Measurements from ENCODE around the gene TC2N.
"Not testable (repeated sequence)": the region's sequence is repeated elsewhere in the genome, so short reads cannot be mapped to it uniquely, and the experiment has no call there.

Gene TC2N

GRCh38 chr14:91903070-91903469, 35.7 kb upstream of the TC2N start:
- TF ChIP-seq, protein P1, sequence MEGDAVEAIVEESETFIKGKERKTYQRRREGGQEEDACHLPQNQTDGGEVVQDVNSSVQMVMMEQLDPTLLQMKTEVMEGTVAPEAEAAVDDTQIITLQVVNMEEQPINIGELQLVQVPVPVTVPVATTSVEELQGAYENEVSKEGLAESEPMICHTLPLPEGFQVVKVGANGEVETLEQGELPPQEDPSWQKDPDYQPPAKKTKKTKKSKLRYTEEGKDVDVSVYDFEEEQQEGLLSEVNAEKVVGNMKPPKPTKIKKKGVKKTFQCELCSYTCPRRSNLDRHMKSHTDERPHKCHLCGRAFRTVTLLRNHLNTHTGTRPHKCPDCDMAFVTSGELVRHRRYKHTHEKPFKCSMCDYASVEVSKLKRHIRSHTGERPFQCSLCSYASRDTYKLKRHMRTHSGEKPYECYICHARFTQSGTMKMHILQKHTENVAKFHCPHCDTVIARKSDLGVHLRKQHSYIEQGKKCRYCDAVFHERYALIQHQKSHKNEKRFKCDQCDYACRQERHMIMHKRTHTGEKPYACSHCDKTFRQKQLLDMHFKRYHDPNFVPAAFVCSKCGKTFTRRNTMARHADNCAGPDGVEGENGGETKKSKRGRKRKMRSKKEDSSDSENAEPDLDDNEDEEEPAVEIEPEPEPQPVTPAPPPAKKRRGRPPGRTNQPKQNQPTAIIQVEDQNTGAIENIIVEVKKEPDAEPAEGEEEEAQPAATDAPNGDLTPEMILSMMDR (conservative IDR thresholded peaks at IDR 0.05): no peak
- no peak overlapping the region for H3K27ac ChIP-seq

DNA sequence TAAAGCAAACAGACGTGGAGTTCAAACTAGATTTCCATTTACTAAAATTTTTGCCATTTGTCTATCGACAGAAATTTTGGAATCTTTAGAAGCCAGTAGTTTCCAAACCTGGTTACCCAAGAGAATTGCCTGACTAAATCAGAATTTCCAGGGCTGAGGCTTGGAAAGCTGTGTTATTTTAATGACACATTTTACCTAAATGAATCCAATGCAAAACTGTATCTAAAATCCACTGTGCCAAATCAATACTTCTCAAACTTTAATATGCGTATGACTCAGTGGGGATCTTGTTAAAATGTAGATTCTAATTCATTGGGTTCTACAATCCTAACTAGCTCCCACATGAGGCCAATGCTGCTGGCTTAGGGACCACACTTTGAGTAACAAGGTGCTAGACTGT, 35.0 kb upstream of the TC2N start:
- TF ChIP-seq, protein P1 (conservative IDR thresholded peaks at IDR 0.05): no peak
- no peak overlapping the region for H3K27ac ChIP-seq

GRCh38 chr14:91901449-91902226, 34.3 kb upstream of the TC2N start:
- no peak overlapping the region for H3K27ac ChIP-seq

GRCh38 chr14:91899806-91900205, 32.5 kb upstream of the TC2N start:
- TF ChIP-seq, protein P1 (conservative IDR thresholded peaks at IDR 0.05): no peak
- no peak overlapping the region for H3K27ac ChIP-seq

More at GRCh38 chr14:91901449-91902226, 34.3 kb upstream of the TC2N start:
- TF ChIP-seq, protein P1 (conservative IDR thresholded peaks at IDR 0.05): no peak

GRCh38 chr14:91899213-91899612, 31.9 kb upstream of the TC2N start:
- no peak overlapping the region for H3K27ac ChIP-seq

DNA sequence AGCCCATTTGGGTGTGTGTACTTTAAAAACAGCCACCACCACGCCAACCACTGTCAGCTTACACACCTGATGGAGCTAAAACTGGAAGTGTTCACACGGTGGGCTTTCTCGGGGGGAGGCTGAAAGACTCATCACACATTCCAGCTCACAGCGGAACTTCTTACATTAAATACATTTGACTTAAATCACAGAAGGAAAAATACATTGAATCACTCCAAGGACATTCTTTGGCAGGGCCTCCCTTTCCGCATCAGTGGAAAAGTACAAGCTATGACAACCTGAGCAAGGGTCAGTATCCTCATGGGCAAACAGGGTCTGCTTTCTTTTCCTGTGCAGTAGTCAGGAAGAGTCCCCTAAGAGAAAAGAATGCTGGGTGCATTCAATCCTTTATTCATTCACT, 31.0 kb upstream of the TC2N start:
- H3K27ac ChIP-seq: no peak overlapping the region
- TF ChIP-seq, protein P1 (conservative IDR thresholded peaks at IDR 0.05): no peak

More at GRCh38 chr14:91899213-91899612, 31.9 kb upstream of the TC2N start:
- TF ChIP-seq, protein P1 (conservative IDR thresholded peaks at IDR 0.05): peak; percentile 69

DNA sequence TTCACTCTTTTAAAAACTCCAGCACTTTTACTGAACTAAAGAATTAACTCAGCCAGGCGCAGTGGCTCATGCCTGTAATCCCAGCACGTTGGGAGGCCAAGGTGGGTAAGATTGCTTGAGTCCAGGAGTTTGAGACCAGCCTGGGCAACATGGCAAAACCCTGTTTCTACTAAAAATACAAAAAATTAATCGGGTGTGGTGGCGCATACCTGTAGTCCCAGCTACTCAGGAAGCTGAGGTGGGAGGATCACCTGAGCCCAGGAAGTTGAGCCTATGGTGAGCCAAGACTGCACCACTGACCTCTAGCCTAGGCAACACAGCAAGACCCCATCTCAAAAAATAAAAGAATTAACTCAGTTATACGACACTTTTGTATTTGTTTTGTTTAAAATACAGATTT, 30.4 kb upstream of the TC2N start:
- H3K27ac ChIP-seq: not testable (repeated sequence)

GRCh38 chr14:91897106-91897701, 29.9 kb upstream of the TC2N start:
- TF ChIP-seq, protein P1 (conservative IDR thresholded peaks at IDR 0.05): no peak
- H3K27ac ChIP-seq: no peak overlapping the region

Data from VCaP (cell line).